ENCODE measurements around the gene CLDN34.

CLDN34 gene

DNA sequence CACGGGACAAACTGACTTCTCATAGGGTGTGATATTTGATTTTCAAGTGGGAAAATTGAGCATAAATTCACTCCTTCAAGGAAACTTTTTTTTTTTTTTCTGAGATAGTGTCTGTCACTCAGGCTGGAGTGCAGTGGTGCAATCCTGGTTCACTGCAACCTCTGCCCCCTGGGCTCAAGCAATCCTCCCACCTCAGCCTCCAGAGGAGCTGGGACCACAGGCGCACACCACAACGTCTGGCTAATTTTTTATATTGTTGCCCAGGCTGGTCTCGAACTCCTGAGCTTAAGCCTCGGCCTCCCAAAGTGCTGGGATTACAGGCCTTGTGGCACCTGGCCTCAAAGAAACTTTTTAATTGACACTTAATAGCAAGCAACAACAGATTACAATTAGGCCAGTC is 13.8 kb downstream of the CLDN34 start:
- no peak for DNase-seq (ENCODE audit: low read depth)

DNA sequence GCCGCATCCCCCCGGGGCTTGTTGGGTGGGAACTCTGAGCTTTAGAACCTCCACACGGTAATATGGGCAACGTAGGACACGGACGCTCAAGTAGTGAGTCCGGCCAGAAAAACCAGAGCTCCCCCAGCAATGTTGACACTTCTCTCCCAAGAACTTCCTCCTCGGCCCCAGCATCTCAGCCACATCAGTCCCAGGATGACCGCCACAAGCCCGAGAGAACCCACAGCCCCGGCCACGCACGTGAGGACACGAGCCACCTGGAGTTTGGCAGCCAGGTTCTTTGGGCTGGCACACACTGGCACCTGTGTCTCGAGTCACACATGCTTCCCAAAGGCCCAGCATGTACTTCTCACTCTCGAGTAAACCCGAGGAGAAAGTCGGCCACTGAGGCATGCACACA is 16.3 kb downstream of the CLDN34 start:
- no peak for DNase-seq (ENCODE audit: low read depth)

DNA sequence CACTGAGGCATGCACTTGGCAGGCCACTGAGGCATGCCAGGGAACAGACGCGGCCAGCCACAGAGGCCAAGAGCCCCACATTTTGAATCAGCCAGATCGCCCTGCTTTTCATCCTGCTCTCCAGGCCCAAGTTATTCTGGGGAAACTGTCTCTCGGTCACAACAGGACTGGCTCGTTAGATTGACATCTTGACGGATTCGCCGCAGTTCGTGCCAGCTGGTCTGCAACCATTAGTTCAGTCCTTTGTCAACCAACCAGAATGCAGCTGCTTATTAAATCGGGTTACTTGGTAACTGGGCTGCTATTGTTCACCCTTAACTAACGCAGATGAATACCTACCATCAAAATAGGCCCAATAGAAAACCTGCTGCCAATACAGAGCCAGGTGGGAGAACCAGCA is 16.7 kb downstream of the CLDN34 start:
- no peak for DNase-seq (ENCODE audit: low read depth)

DNA sequence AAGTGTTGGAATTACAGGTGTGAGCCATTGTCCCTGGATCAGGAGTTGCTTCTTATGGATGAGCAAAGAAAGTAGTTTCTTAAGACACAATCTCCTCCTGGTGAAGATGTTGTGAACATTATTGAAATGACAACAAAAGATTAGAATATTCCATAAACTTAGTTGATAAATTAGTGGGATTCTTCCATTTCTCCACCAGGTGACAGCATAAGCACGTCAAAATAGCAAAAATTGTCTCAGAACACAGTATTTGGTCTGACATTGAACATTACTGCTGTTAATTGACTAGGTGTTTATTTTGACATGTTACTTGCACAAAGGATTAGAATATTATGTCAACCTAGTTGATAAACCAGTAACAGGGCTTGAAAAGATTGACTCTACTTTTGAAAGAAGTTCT is 21.6 kb downstream of the CLDN34 start:
- no peak for DNase-seq (ENCODE audit: low read depth)

DNA sequence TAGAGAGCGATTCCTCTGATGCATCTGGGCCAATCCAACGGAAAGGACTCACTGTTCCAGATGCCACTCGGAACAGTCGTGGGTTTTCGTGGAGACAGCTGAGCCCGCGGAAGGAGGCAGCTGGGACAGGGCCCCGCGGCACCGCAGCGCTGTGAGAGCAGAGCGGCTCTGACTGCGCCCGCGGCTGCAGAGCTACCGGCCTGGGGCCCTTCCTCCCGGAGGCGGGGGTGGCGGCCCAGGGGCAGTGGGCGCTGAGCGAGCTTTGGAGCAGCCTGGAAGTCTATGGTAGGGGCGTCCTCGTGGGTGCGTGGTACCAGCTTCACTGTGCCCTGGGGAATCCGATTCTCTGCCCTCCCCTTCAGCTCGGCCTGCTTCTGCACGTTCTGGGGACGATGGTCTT is 24.9 kb downstream of the CLDN34 start:
- no peak for DNase-seq (ENCODE audit: low read depth)

DNA sequence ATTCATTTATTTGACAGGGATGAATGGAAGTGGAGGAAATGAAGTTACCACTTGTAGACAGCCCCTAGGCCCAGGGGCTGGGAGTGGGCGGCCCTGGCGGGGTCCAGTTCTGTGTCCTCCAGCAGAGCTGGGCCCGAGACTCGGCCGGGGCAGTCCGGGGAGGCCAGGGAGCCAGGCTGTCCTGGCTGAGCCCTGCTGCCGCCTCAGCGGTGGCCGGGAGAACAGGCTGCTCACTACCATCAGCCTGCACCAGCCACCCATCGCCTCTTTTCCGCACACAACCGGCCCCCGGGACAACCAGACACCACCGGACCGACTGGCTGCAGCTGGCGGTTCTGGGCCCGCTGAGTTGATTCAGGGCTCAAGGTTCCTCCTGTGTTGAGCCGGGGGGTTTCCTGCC is 25.6 kb downstream of the CLDN34 start:
- no peak for DNase-seq (ENCODE audit: low read depth)

DNA sequence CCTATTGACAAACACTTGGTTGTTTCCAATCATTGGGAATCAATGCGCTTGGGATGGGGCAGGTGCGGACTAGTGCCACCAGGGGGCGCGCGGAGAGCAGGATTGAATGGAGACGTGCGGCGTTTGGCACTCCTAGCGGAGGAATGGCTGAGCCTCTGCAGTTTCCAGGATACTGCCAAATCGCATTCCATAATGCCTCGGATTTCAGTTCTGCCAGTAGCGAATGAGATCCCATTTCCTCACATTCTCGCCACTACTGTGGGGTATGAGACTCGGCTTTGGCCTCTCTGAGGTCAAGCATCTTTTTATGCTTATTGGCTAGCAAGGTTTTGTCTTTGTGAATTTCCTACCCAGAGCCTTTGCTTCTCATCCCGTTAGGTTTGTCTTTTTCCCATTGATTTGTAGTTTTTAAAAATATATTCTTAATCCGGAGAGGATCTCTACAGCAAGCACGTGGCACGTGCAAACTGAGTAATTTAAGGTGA is 28.7 kb downstream of the CLDN34 start:
- peak; percentile 57 for DNase-seq (ENCODE audit: low read depth)

DNA sequence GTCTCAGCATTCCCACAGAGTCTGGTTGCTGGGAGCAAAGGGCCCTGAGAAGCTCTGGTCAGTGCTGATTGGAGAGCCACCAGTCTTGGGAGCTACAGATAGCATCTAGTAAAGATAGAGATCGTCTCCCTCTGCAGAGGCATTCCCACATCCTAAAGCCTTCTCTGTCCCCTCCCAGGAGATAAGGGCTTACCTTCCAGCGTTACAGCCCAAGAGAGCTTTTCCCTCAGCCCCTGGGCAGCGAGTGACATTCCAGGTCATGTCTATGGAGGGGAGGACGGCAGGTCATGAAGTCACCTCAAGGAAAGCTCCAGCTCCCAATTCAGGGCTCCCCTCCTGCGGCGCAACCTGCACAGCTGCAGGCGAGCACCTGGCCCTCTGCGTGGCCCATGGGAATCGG is 29.9 kb downstream of the CLDN34 start:
- no peak for DNase-seq (ENCODE audit: low read depth)

DNA sequence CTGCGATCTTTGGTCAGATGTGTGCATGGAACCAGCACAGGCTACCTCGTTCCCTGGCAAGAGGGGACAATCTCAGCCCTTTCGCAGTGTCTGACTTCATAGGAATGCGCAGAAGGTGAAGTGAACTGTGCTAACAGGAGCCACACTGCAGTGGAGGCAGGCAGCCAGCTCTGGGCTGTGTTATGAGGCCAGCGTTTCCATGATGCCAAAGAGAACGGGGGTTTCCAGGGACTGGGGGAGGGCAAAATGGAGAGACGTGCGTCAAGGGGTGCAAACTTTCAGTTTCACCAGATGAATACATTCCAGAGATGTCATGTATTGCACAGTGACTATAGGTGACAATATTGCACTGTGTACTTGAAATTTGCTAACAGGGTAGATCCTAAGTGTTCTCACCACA is 30.4 kb downstream of the CLDN34 start:
- DNase-seq (ENCODE audit: low read depth): peak; percentile 55

DNA sequence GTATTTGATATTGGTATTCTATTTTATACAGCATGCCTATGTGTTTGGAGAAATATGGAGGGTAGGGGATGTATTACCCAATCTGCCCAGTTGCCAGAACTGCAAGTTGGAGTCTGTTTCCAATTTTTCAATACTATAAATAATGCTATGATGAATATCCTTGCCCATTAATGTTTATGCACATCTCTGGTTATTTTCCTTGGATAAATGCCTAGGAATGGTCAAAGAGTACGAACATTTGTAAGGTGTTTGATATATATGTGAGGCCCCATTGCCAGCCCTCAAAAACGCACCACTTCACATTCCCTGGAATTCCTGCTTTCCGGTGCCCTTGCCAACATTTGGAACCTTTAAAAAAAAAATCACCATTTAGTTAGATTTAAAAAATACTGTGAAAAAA is 34.3 kb downstream of the CLDN34 start:
- no peak for DNase-seq (ENCODE audit: low read depth)

DNA sequence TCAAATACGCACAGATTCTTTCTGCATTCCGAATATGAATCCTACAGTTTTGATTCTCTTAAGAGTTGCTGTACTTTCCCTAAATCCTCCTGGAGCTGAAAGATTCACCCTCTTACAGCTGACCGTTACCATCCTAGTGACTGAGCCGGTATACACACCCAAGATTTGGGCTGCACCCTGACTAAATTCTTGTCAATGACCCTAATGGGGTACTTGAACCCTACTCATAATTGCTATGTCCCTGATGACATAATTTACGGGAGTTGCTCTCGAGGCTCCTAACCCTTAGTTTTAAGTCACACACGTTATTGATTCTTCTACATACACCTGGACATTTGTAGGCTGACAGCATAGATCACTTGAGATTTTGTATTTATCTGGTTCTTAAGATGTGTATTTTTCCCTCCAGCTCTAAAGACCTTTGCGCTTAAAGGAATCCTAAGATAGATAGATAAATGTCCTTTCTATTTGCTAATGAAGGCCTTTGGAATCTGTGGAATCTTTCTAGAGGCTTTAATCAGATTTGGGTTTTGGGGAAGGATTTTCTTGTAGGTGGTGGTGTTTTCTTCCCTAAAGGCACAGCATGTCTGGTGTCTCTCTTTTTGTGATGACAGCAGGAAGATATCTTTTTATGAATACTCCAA is 37.8 kb downstream of the CLDN34 start:
- DNase-seq (ENCODE audit: low read depth): no peak

DNA sequence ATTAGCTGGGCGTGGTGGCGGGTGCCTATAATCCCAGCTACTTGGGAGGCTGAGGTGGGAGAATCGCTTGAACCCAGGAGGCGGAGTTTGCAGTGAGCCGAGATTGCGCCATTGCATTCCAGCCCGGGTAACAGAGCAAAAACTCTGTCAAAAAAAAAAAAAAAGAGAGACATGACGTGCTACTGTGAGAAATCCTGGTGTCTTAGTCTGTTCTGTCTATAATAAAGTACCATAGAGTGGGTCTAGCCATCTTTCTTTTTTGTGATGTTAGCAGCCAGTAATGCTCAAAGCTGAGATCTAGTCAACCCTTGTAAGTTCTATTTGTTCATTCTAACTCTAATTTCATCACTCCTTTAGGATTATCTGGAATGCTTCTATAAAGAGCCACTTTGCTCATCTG is 38.9 kb downstream of the CLDN34 start:
- no peak for DNase-seq (ENCODE audit: low read depth)

DNA sequence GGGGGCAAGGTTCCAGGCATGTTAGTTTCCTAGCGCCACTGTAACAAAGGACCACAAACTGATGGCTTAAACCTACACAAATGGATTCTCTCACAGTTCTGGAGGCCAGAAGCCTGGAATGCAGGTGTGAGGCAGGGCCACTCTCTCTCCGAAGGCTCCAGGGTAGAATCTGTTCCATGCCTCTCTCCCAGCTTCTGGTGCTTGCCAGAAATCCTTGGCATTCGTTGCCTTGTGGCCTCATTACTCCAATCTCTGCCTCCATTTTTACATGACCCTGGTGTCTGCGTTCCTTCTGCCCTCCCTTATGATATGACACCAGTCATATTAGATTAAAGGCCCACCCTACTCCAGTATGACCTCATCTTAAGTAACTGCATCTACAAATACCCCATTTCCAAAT is 39.6 kb downstream of the CLDN34 start:
- no peak for DNase-seq (ENCODE audit: low read depth)

DNA sequence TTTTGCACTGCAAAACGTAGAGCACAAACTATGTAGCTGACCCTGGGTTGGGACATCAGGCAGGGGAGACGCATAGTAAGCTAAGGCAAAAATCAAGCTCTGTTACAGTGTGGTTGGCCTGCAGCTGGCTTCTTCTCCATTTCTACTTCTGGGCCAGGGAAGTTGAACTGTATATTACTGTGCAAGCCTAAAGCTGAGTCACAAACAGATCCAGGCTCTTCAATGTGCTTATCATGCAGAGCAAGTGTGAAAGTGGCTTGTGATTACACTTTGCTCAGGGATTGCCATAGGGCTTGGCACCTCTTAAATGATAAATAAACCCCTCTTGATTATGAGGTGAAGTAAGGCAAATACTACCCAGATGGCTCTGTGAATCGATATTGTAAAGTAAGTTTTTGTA is 40.5 kb downstream of the CLDN34 start:
- DNase-seq (ENCODE audit: low read depth): no peak

DNA sequence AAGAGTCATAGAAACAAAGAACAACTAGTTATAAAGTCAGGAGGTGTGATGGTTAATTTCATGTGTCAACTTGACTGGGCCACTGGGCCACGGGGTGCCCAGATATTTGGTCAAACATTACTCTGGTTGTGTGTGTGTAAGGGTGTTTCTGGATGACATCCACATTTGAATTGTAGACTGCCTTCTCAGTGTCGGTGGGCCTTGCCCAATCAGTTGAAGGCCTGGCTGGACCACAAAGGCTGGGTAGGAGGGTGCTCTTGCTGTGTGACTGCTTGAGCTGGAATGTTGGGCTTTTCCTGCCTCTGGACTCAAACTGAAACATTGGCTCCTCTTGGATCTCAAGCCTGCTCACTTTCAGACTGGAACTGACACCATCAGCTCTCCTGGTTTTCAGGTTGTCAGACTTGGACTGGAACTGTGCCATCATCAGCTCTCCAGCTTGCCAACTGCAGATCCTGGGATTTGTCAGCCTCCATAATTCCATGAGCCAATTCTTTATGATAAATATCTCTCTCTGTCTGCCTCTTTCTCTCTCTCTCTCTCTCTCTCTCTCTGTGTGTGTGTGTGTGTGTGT is 41.4 kb downstream of the CLDN34 start:
- DNase-seq (ENCODE audit: low read depth): no peak

DNA sequence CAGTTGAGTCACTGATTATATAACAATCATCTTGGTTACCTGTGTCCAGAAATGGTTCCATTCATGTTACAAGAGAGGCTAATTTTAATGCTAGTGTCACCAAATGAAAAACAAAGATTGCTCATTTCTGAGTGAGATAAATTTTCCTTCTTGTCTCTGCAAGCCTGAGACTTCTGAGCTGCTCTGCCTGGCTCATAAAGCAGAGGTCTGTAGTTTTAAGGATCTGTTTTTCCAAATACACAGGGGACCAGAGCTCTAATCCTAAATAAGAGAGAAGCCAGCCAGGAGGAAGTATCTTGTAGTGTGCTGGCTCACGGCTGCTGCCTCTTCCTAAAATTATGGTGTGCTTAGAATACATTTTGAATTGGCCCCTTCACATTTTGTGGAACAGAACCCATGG is 42.6 kb downstream of the CLDN34 start:
- DNase-seq (ENCODE audit: low read depth): no peak

DNA sequence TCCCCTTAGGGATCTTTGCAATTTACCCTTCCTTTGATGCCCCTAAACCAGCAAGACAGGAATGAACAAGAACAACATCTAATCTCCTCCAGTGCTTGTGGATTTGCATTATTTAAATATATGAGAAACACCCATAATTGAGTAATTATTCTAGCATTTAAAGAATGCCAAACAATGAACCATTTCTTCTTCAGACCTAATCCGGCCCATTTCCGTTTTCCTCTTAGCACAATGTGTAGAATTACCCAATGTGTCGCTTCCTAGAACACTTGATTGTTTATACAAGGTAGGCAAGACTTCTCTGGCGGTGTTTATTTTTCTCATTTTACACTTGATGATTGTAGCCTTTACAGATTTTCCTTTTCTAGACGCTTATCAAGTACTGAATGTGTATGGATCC is 43.5 kb downstream of the CLDN34 start:
- DNase-seq (ENCODE audit: low read depth): no peak

DNA sequence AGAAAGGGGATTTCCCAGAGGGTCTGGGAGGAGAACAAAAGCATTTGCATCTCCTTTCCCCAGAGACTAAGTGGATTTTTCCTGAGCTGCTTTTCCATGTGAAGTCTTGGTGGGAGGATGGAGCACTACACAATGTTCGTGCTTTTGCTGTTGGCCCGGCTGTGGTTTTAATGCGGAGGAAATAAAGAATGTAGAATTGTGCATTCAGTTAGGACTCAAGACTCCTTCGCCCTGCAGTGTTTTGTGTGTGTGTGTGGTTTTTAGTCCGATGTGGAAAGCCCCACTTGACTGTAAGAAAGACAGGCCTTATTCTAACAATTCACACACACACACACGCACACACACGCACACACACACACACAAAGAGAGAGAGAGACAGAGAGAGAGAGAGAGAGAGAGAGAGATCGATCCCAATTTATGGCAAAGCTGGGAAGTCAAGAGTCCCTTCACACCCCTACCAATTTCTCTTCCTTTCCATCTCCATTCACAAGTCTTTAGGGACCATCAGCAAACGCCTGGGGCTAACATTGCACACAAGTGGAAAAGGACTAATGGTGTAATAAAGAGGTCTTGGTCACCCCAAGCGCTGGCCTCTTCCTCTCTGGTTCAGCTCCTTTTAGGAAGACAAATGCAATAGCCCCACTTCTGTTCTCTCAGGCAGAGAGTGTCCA is 44.2 kb downstream of the CLDN34 start:
- no peak for DNase-seq (ENCODE audit: low read depth)

DNA sequence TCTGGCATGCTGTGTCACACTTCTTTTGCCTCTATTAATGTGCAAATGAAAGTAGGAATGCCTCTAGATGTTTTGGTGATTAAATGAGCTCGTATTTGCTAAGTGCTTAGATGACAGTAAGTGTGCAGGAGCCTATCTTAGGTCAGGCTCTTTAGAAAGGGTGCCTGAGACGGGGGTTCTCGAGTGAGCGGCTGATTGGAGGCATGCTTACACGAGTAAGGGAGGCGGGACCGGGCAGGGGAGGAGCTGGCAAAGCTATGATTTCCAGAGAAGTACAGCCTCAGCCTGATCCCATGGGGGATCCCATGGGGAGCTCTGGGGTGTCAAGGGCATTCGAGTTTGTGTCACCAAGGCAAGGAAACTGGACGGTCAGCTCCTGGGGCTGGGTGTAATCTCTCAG is 44.8 kb downstream of the CLDN34 start:
- DNase-seq (ENCODE audit: low read depth): no peak

DNA sequence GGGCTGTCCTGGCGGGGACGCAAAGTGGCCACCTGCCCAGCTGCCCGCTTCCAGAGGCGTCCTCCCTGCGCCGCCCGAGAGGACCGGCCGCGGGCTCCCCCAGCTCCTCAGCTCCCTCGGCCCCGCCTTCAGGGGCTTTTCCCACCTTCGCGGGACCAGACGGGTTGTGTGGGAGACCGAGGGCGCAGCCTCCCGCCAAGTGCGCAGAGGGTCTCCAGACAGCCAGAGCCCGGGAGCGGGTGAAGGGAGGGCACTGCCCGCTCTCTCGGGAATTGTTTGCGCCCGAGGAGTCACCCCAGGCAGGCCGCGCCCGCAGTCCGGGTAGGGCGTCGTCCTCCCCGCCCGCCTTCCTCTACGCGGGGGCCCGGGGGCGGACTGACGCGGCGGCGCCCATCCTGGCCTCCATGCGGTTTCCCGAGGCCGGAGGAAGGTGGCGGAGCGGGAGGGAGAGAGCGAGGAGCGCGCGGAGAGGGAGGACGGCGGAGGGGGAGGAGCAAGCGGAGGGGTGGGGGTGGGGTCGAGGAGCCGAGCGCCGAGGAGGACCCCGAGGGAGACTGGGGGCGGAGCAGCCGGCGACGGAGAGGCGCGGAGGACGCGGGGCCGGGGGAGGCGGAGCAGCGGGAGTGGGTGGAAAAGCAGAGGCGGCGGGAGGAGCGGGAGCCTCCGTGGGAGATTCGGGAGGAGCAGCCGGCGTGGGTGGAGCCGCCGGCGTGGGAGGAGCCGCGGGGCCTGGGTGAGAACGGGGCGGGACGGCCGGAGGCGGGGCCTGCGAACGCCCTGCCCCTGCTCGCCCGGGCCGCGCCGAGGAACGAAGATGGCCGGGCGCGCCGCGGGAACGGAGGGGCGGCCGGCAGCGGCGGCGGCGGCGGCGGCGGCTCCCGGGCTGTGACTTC is 47.5 kb downstream of the CLDN34 start:
- DNase-seq (ENCODE audit: low read depth): peak; percentile 66

DNA sequence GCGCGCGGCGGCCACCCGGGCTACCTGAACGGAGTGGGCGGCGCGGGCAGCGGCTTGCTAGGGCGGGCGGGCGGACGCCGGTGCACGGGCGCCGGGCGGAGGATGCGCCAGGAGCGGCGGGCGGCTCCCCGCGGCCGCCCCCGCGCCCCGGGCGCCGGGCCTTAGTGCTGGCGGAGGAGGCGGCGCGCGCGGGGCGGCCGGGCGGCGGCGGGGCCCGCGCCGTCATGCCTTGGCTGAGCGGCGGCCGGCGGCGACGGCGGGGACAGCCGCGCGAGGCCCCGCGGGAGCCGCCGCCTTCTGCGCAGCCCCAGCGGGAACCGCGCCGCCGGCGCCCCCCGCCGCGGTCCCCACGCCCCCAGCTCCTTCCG is 48.2 kb downstream of the CLDN34 start:
- DNase-seq (ENCODE audit: low read depth): no peak

DNA sequence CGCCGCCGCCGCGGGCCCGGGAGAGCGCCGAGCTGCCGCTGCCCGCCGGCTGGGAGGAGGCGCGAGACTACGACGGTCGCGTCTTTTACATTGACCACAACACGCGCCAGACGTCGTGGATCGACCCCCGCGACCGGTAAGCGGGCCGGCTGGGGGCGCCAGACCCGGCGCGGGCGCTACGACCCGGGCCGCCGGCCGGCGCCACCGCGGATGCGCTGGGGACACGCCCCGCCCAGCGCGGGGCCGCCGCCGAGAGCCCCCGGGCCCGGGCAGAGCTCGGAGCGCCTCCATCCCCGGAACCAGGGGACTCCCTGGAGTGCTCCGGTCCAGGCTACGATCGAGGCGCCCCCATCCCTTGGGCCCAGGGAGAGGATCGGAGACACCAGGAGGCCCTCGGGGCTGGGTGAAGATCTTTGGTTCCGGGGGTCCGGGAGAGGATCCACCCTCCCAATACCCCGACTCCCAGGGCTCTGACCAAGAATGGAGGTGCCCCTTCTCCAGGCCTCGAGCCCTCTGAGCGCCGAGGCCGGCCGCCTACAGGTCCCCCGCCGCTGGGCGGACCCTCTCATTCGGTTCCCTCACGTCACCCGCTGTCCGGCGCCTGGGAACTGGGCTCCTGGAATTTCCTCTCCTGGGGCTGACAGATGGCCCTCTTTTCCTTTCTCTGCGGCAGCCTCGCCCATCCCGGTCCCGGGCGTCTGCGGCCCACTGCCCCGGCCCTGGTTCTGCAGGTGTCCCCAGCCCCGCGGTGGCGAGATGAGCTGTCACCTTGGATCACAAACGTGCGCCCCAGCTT is 48.8 kb downstream of the CLDN34 start:
- DNase-seq (ENCODE audit: low read depth): no peak

All from activated T-cell treated with anti-CD3 and anti-CD28 coated beads for 48 hours (primary cell).